ENCODE data around the gene ATXN1.

DNA sequence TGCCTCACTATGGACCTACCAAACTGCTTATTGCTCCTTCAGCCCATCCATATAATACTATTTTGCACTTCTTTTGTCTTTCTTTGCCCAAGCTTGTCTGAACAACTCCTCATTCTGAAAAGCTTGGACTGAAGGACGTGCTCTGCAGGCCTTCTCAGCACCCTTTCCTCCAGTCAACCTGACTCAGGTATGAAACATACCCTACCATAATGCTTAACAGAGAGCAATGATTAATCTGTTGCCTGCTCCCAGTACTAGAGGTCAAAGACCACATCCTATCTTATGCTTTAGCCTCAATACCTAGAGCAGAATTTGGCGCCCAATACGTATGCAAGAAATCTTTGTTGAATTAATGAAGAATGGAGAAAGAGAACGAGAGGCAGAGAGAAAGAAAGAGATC is 55.2 kb downstream of the ATXN1 start:
- TF ChIP-seq CTCF (IDR thresholded peaks at IDR 0.05; ENCODE audit: low read depth, low read length) (no peak), EZH2phosphoT487 (IDR thresholded peaks at IDR 0.05; ENCODE audit: low read depth) (no peak)
